K562 (cell line): ENCODE measurements around the gene RAB7A. TPM values are rescaled to one million over a fixed set of nuclear protein-coding genes. Genes with fewer than 3 reads are reported as not detected.

ENCODE experiments used
- ATAC-seq: fragments of 200-7000 bp; cut with Tn5 transposase; 3 replicates; pipeline ENCODE4 v1.9.1; 2020; ENCODE audit warnings: moderate library complexity
- BruUV-seq: library from RNA; stranded (reverse); fragments of 400-500 nt; replicated peaks from 2 replicates; lab custom pipeline; 2021; lab: Mats Ljungman, UMichigan
- CTCF ChIA-PET: fragments of 300-600 bp; formaldehyde crosslinking; extraction: SDS; loops from one replicate; lab custom pipeline; 2021; ENCODE audit warnings: low intra/inter-chr PET ratio; lab: Yijun Ruan, JAX
- POLR2A ChIA-PET: fragments of 300-600, 350-650 bp; sonication (Branson Sonifier 250); formaldehyde crosslinking; extraction: SDS; loops from one replicate; lab custom pipeline; 2021; ENCODE audit warnings: antibody characterized with exemption, inconsistent platforms; lab: Yijun Ruan, JAX
- DNase-seq, 4 experiments: peaks; one replicate each; pipeline versions ENCODE4 v3.0.0 to v3.0.0-alpha.2; 2011 to 2018; ENCODE audit warnings: low spot score in 3 of 4, mixed read lengths in 3 of 4; ENCODE audit errors: extremely low read depth in 1 of 4
- FAIRE-seq: peaks from 2 replicates; lab custom pipeline; 2011; peaks lifted over from hg19 to GRCh38; lab: Jason Lieb, UNC
- H2AFZ ChIP-seq: 2 replicates; pipeline ENCODE4 v1.6.0; 2011; ENCODE audit warnings: low read depth, low read length, control low read depth, inconsistent platforms
- H3K27ac ChIP-seq: fragments of 200-600 bp; 3 replicates; pipeline ENCODE4 v1.8.0; 2011; ENCODE audit warnings: low read depth, mild to moderate bottlenecking, control low read depth, inconsistent platforms, low read length, moderate library complexity, mixed read lengths; ENCODE audit errors: extremely low read depth
- H3K27me3 ChIP-seq, 2 experiments: fragments of 300-600 bp in 1 of 2; 2 replicates in 1 of 2; 3 replicates in 1 of 2; pipeline versions ENCODE4 v1.6.0 to v1.8.0; 2011; ENCODE audit warnings: inconsistent platforms in 2 of 2, low read length in 2 of 2, mild to moderate bottlenecking in 1 of 2, mixed read lengths in 1 of 2, moderate library complexity in 1 of 2; ENCODE audit not compliant: control insufficient read depth in 2 of 2, insufficient read depth in 2 of 2
- H3K36me3 ChIP-seq: fragments of 300-600 bp; 3 replicates; pipeline ENCODE4 v1.8.0; 2011; ENCODE audit warnings: mild to moderate bottlenecking, low read length, inconsistent platforms; ENCODE audit not compliant: control insufficient read depth, insufficient read depth
- H3K4me1 ChIP-seq, 2 experiments: fragments of 200-600 bp in 1 of 2; replicated peaks in 1 of 2; 2 replicates in 1 of 2; 3 replicates in 1 of 2; pipeline versions ENCODE4 v1.5.1 to v1.8.0; 2011; ENCODE audit warnings: inconsistent platforms in 2 of 2, low read length in 2 of 2, mild to moderate bottlenecking in 1 of 2, mixed read lengths in 1 of 2, moderate library complexity in 1 of 2; ENCODE audit not compliant: control insufficient read depth in 2 of 2, insufficient read depth in 2 of 2
- H3K4me2 ChIP-seq: 2 replicates; pipeline ENCODE4 v1.6.1; 2011; ENCODE audit warnings: low read length, control low read depth, inconsistent platforms, mixed read lengths; ENCODE audit not compliant: insufficient read depth
- H3K4me3 ChIP-seq: fragments of 200-600 bp; sonication (generic), shearing (Covaris generic); 2 replicates; pipeline ENCODE4 v1.5.1; 2016; ENCODE audit warnings: control low read depth, inconsistent platforms
- H3K79me2 ChIP-seq: fragments of 200-600 bp; 3 replicates; pipeline ENCODE4 v1.8.0; 2011; ENCODE audit warnings: low read length, inconsistent platforms; ENCODE audit not compliant: control insufficient read depth, insufficient read depth
- H3K9ac ChIP-seq, 2 experiments: 2 replicates each; pipeline versions ENCODE4 v1.6.0 to v1.6.1; 2011; ENCODE audit warnings: low read depth in 2 of 2, low read length in 2 of 2, control low read depth in 1 of 2, inconsistent platforms in 1 of 2, mild to moderate bottlenecking in 1 of 2, mixed read lengths in 1 of 2; ENCODE audit not compliant: insufficient read depth in 1 of 2
- H3K9me1 ChIP-seq: one replicate; pipeline ENCODE4 v1.6.0; 2011; ENCODE audit warnings: inconsistent platforms, mild to moderate bottlenecking, low read length, moderate library complexity; ENCODE audit not compliant: control insufficient read depth, insufficient read depth
- H3K9me3 ChIP-seq: replicated peaks from 2 replicates; pipeline ENCODE4 v1.5.1; 2011; ENCODE audit warnings: low read depth, low read length, inconsistent platforms; ENCODE audit not compliant: control insufficient read depth, insufficient read depth
- H4K20me1 ChIP-seq: replicated peaks from 2 replicates; pipeline ENCODE4 v1.6.1; 2011; ENCODE audit warnings: low read length, inconsistent platforms, mixed read lengths; ENCODE audit not compliant: control insufficient read depth, insufficient read depth
- BRD9 ChIP-seq: fragments of 450-650 bp; IDR thresholded peaks from 2 replicates; pipeline ENCODE4 v1.6.1; 2018; ENCODE audit warnings: low read depth; ENCODE audit not compliant: partially characterized antibody
- CCNT2 ChIP-seq: IDR thresholded peaks from 2 replicates; pipeline ENCODE4 v1.6.1; 2011; ENCODE audit warnings: borderline replicate concordance, low read depth, mild to moderate bottlenecking, moderate library complexity, mixed read lengths, low read length; ENCODE audit not compliant: insufficient read length; ENCODE audit errors: extremely low read depth
- CEBPG ChIP-seq, 3 experiments: fragments of 200-800 bp in 1 of 3; sonication (Bioruptor generic) in 1 of 3; sonication (generic) in 1 of 3; formaldehyde crosslinking in 1 of 3; IDR thresholded peaks in 2 of 3; conservative IDR thresholded peaks in 1 of 3; 2 replicates each; pipeline versions ENCODE4 v1.6.1 to v1.8.0; 2016 to 2022; ENCODE audit warnings: missing compliant biosample characterization in 2 of 3, missing genetic modification characterization in 2 of 3, mild to moderate bottlenecking in 1 of 3, missing genetic modification reagents in 1 of 3
- ELF4 ChIP-seq: fragments of 450-650 bp; formaldehyde crosslinking; IDR thresholded peaks from 2 replicates; pipeline ENCODE4 v1.4.0; 2022; ENCODE audit warnings: missing genetic modification characterization
- GATAD2B ChIP-seq: fragments of 450-650 bp; IDR thresholded peaks from 2 replicates; pipeline ENCODE4 v1.6.1; 2017; ENCODE audit warnings: mild to moderate bottlenecking, borderline replicate concordance
- MAFG ChIP-seq: fragments of 450-650 bp; conservative IDR thresholded peaks from 2 replicates; pipeline ENCODE4 v1.6.1; 2016; ENCODE audit warnings: missing genetic modification characterization, missing compliant biosample characterization
- MCM3 ChIP-seq: fragments of 450-650 bp; IDR thresholded peaks from 2 replicates; pipeline ENCODE4 v1.6.1; 2016
- NCOA1 ChIP-seq: fragments of 450-650 bp; IDR thresholded peaks from 2 replicates; pipeline ENCODE4 v1.6.1; 2016; ENCODE audit warnings: low read depth
- PTTG1 ChIP-seq: fragments of 450-650 bp; IDR thresholded peaks from 2 replicates; pipeline ENCODE4 v1.6.1; 2016; ENCODE audit warnings: low read depth, mild to moderate bottlenecking, missing genetic modification characterization, missing compliant biosample characterization
- RFX5 ChIP-seq: IDR thresholded peaks from 2 replicates; pipeline ENCODE4 v1.6.1; 2011; ENCODE audit warnings: low read depth, mild to moderate bottlenecking, improper control_type of control experiment, low read length
- ZBTB17 ChIP-seq: fragments of 450-650 bp; formaldehyde crosslinking; IDR thresholded peaks from 2 replicates; pipeline ENCODE4 v1.4.0; 2020; ENCODE audit warnings: mild to moderate bottlenecking
- WGBS: fragments of 100-300 bp; shearing (Covaris generic); methylation state at CpG from one replicate; pipeline ENCODE4 v1.1.6; 2016; ENCODE audit warnings: low coverage, mixed read lengths; ENCODE audit not compliant: insufficient coverage; ENCODE audit errors: missing lambda C conversion rate; 5-methylcytosine and 5-hydroxymethylcytosine counted together
- in situ Hi-C: fragments of 300-500 bp; cut with MboI; formaldehyde crosslinking; loops from 4 replicates; pipeline ENCODE4 v1.15.0; 2018; ENCODE audit warnings: inconsistent platforms, mixed read lengths
- intact Hi-C: fragments of 100-400 bp; cut with micrococcal nuclease; formaldehyde crosslinking; loops from 2 replicates; pipeline ENCODE4 v1.14.2; 2022
- polyA plus RNA-seq, 8 experiments: library from polyadenylated mRNA; depleted of rRNA in 4 of 8; stranded (reverse) in 5 of 8; unstranded in 3 of 8; fragments of >200 nt; fragmentation: Nextera tagmentation in 2 of 8; fragmentation: Illumina TruSeq in 1 of 8; extraction: Ambion mirVana in 2 of 8; extraction: Trizol in 1 of 8; gene quantifications; 2 replicates each; pipeline versions ENCODE4 v1.2.1 to v1.2.3, GENCODE V29; 2011 to 2014; ENCODE audit warnings: inconsistent platforms in 1 of 8, missing spikeins in 1 of 8
- total RNA-seq, 7 experiments: library from RNA; depleted of rRNA in 6 of 7; stranded (reverse); fragments of >200 nt in 6 of 7; fragmentation: Illumina TruSeq in 2 of 7; extraction: Trizol in 2 of 7; gene quantifications; 2 replicates each; pipeline versions ENCODE4 v1.2.1 to v1.2.3, GENCODE V29; 2011 to 2021; ENCODE audit warnings: low replicate concordance in 1 of 7
- TF ChIP-seq, protein P1 (sequence below): fragments of 450-650 bp; formaldehyde crosslinking; IDR thresholded peaks from 2 replicates; pipeline ENCODE4 v1.4.0; 2020; ENCODE audit warnings: mild to moderate bottlenecking
- TF ChIP-seq, protein P2 (sequence below), 2 experiments: IDR thresholded peaks; 2 replicates each; pipeline ENCODE4 v1.6.1; 2012; ENCODE audit warnings: improper control_type of control experiment in 2 of 2, low read depth in 2 of 2, low read length in 2 of 2, borderline replicate concordance in 1 of 2
- TF ChIP-seq, protein P3 (sequence below): fragments of 250-450 bp; sonication (Bioruptor Pico); IDR thresholded peaks from 2 replicates; pipeline ENCODE4 v1.8.0; 2022; ENCODE audit warnings: inconsistent platforms

The RAB7A gene
- total and polyA plus RNA-seq, 9 of the 15 experiments (the other 6 are each of a cell fraction or from before 2014, with no cell fraction given) = 30.9 to 204 (median 72.8) TPM

DNA sequence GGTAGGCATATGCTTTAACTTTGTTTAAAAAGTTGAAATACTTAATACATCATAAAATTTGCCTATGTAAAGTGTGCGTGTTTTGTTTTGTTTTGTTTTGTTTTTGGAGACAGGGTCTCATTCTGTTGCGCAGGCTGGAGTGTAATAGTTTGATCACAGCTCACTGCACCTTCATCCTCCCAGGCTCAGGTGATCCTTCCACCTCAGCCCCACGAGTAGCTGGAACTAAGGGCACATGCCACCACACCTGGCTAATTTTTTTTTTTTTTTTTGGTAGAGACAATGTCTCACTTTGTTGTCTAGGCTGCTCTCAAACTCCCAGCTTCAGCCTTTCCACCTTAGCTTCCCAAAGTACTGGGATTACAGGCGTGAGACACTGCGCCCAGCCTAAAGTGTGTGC lies 42.5 kb downstream of the RAB7A start:
- TF ChIP-seq NCOA1 (no peak), ZBTB17 (no peak), PTTG1 (tag) (no peak), GATAD2B (no peak), CEBPG (CRISPR knock-in tag; IDR thresholded peaks at IDR 0.05) (no peak), CEBPG (tag; conservative IDR thresholded peaks at IDR 0.05 in 1 of 2, IDR thresholded peaks at IDR 0.05 in 1 of 2) (no peak), ELF4 (CRISPR knock-in tag) (no peak), CCNT2 (no peak), BRD9 (no peak), MCM3 (no peak), RFX5 (no peak), MAFG (tag) (no peak)
- TF ChIP-seq, protein P1, sequence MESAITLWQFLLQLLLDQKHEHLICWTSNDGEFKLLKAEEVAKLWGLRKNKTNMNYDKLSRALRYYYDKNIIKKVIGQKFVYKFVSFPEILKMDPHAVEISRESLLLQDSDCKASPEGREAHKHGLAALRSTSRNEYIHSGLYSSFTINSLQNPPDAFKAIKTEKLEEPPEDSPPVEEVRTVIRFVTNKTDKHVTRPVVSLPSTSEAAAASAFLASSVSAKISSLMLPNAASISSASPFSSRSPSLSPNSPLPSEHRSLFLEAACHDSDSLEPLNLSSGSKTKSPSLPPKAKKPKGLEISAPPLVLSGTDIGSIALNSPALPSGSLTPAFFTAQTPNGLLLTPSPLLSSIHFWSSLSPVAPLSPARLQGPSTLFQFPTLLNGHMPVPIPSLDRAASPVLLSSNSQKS (CRISPR knock-in tag) = no peak
- TF ChIP-seq, protein P2, sequence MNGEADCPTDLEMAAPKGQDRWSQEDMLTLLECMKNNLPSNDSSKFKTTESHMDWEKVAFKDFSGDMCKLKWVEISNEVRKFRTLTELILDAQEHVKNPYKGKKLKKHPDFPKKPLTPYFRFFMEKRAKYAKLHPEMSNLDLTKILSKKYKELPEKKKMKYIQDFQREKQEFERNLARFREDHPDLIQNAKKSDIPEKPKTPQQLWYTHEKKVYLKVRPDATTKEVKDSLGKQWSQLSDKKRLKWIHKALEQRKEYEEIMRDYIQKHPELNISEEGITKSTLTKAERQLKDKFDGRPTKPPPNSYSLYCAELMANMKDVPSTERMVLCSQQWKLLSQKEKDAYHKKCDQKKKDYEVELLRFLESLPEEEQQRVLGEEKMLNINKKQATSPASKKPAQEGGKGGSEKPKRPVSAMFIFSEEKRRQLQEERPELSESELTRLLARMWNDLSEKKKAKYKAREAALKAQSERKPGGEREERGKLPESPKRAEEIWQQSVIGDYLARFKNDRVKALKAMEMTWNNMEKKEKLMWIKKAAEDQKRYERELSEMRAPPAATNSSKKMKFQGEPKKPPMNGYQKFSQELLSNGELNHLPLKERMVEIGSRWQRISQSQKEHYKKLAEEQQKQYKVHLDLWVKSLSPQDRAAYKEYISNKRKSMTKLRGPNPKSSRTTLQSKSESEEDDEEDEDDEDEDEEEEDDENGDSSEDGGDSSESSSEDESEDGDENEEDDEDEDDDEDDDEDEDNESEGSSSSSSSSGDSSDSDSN (IDR thresholded peaks at IDR 0.05; ENCODE audit: borderline replicate concordance in 1 of 2, low read depth in 2 of 2, low read length in 2 of 2) = no peak
- TF ChIP-seq, protein P3, sequence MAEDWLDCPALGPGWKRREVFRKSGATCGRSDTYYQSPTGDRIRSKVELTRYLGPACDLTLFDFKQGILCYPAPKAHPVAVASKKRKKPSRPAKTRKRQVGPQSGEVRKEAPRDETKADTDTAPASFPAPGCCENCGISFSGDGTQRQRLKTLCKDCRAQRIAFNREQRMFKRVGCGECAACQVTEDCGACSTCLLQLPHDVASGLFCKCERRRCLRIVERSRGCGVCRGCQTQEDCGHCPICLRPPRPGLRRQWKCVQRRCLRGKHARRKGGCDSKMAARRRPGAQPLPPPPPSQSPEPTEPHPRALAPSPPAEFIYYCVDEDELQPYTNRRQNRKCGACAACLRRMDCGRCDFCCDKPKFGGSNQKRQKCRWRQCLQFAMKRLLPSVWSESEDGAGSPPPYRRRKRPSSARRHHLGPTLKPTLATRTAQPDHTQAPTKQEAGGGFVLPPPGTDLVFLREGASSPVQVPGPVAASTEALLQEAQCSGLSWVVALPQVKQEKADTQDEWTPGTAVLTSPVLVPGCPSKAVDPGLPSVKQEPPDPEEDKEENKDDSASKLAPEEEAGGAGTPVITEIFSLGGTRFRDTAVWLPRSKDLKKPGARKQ (CRISPR knock-in tag) = no peak
- Histone ChIP-seq H3K9me3 (no peaks in the 10 kb centered on the region), H3K4me1 (peaks cover 6 to 11% of the 10 kb centered on the region in 2 experiments; a peak in 4 of 5 replicates), H3K36me3 (peaks cover 10% of the 10 kb centered on the region; the same call in 2 of the 3 replicates), H3K4me3 (no peak overlapping the region), H3K9ac (no peak overlapping the region), H3K9me1 (no peaks in the 10 kb centered on the region), H3K79me2 (peaks cover 86% of the 10 kb centered on the region), H2AFZ (no peak overlapping the region), H3K27ac (no peak overlapping the region), H3K27me3 (no peaks in the 10 kb centered on the region), H3K4me2 (no peak overlapping the region), H4K20me1 (no peaks in the 10 kb centered on the region)
- intact Hi-C loops = no loop called here
- FAIRE-seq (no peak), ATAC-seq (no peak), DNase-seq (no peak)
- in situ Hi-C loops = no loop called here
- WGBS = 92% methylated on average over 4 of the region's 5 CpGs
- ChIA-PET CTCF (no interaction called here), POLR2A (interaction anchor here (1.1 kb wide), 2 partner anchors 9 to 23 kb away, joined by 4 read pairs; no protein-coding TSS in a partner anchor)
- no TSS peak for BruUV-seq
